Measurements from ENCODE around the gene MAB21L2.

Gene MAB21L2

GRCh38 chr4:150609131-150609530 is 27.2 kb downstream of the MAB21L2 start:
- Histone ChIP-seq H3K4me1 (ENCODE audit: control insufficient read depth, insufficient read depth, low read length, poor library complexity, severe bottlenecking) (no peaks in the 10 kb centered on the region), H3K27ac (ENCODE audit: low read depth, low read length, severe bottlenecking) (no peak overlapping the region), H3K9me3 (ENCODE audit: control insufficient read depth, low read length) (no peaks in the 10 kb centered on the region), H3K4me3 (ENCODE audit: extremely low read depth, insufficient read depth, low read length, poor library complexity, severe bottlenecking) (no peak overlapping the region), H3K36me3 (ENCODE audit: control insufficient read depth, insufficient read depth, low read length) (no peaks in the 10 kb centered on the region)
- WGBS, 2 experiments (ENCODE audit: insufficient coverage in 2 of 2): 100% methylated on average over 2 of the region's 3 CpGs

GRCh38 chr4:150619042-150619441 is 37.1 kb downstream of the MAB21L2 start:
- Histone ChIP-seq H3K9me3 (ENCODE audit: control insufficient read depth, low read length) (no peaks in the 10 kb centered on the region), H3K4me1 (ENCODE audit: control insufficient read depth, insufficient read depth, low read length, poor library complexity, severe bottlenecking) (no peaks in the 10 kb centered on the region), H3K4me3 (ENCODE audit: extremely low read depth, insufficient read depth, low read length, poor library complexity, severe bottlenecking) (no peak overlapping the region), H3K36me3 (ENCODE audit: control insufficient read depth, insufficient read depth, low read length) (no peaks in the 10 kb centered on the region), H3K27ac (ENCODE audit: low read depth, low read length, severe bottlenecking) (no peak overlapping the region)
- WGBS, 2 experiments (ENCODE audit: insufficient coverage in 2 of 2): 100% methylated on average over 1 of the region's 1 CpG; no CpG with 5 or more reads in 1 of the 2 experiments

GRCh38 chr4:150624055-150624454 is 42.1 kb downstream of the MAB21L2 start:
- H3K36me3 ChIP-seq (ENCODE audit: control insufficient read depth, insufficient read depth, low read length): no peaks in the 10 kb centered on the region
- no peaks in the 10 kb centered on the region for H3K4me1 ChIP-seq (ENCODE audit: control insufficient read depth, insufficient read depth, low read length, poor library complexity, severe bottlenecking)
- no peak overlapping the region for H3K4me3 ChIP-seq (ENCODE audit: extremely low read depth, insufficient read depth, low read length, poor library complexity, severe bottlenecking)
- H3K9me3 ChIP-seq (ENCODE audit: control insufficient read depth, low read length): no peaks in the 10 kb centered on the region
- no peak overlapping the region for H3K27ac ChIP-seq (ENCODE audit: low read depth, low read length, severe bottlenecking)
- no CpG with 5 or more reads among the region's 1 CpG for WGBS, 2 experiments (ENCODE audit: insufficient coverage in 2 of 2)

- Histone ChIP-seq H3K27ac (ENCODE audit: low read depth, low read length, severe bottlenecking) (no peak overlapping the region), H3K9me3 (ENCODE audit: control insufficient read depth, low read length) (no peaks in the 10 kb centered on the region), H3K4me3 (ENCODE audit: extremely low read depth, insufficient read depth, low read length, poor library complexity, severe bottlenecking) (no peak overlapping the region), H3K36me3 (ENCODE audit: control insufficient read depth, insufficient read depth, low read length) (no peaks in the 10 kb centered on the region), H3K4me1 (ENCODE audit: control insufficient read depth, insufficient read depth, low read length, poor library complexity, severe bottlenecking) (no peaks in the 10 kb centered on the region)
- no CpG with 5 or more reads among the region's 2 CpGs for WGBS, 2 experiments (ENCODE audit: insufficient coverage in 2 of 2)
Measured at GRCh38 chr4:150625033-150625432, 43.1 kb downstream of the MAB21L2 start.

GRCh38 chr4:150628073-150628472 is 46.1 kb downstream of the MAB21L2 start:
- Histone ChIP-seq H3K9me3 (ENCODE audit: control insufficient read depth, low read length) (no peaks in the 10 kb centered on the region), H3K4me3 (ENCODE audit: extremely low read depth, insufficient read depth, low read length, poor library complexity, severe bottlenecking) (no peak overlapping the region), H3K4me1 (ENCODE audit: control insufficient read depth, insufficient read depth, low read length, poor library complexity, severe bottlenecking) (no peaks in the 10 kb centered on the region), H3K36me3 (ENCODE audit: control insufficient read depth, insufficient read depth, low read length) (no peaks in the 10 kb centered on the region), H3K27ac (ENCODE audit: low read depth, low read length, severe bottlenecking) (no peak overlapping the region)
- WGBS, 2 experiments (ENCODE audit: insufficient coverage in 2 of 2): no CpG with 5 or more reads among the region's 2 CpGs

- H3K27ac ChIP-seq (ENCODE audit: low read depth, low read length, severe bottlenecking): no peak overlapping the region
- H3K9me3 ChIP-seq (ENCODE audit: control insufficient read depth, low read length): no peaks in the 10 kb centered on the region
- no peaks in the 10 kb centered on the region for H3K4me1 ChIP-seq (ENCODE audit: control insufficient read depth, insufficient read depth, low read length, poor library complexity, severe bottlenecking)
- H3K4me3 ChIP-seq (ENCODE audit: extremely low read depth, insufficient read depth, low read length, poor library complexity, severe bottlenecking): no peak overlapping the region
- H3K36me3 ChIP-seq (ENCODE audit: control insufficient read depth, insufficient read depth, low read length): no peaks in the 10 kb centered on the region
Measured at GRCh38 chr4:150632639-150633038, 50.7 kb downstream of the MAB21L2 start.
